Fibroblast of lung (primary cell): ENCODE measurements around the gene BMPR1B.

Experiments used
- CTCF ChIP-seq, 2 donors: IDR thresholded peaks in 1 of 2; conservative IDR thresholded peaks in 1 of 2; 1 replicate in 1 of 2; 2 replicates in 1 of 2; pipeline ENCODE4 v1.5.1; 2011 to 2012; ENCODE audit warnings: low read length in 2 of 2, control low read depth in 1 of 2, inconsistent platforms in 1 of 2, low read depth in 1 of 2, mild to moderate bottlenecking in 1 of 2
- EZH2 ChIP-seq: IDR thresholded peaks from 2 replicates; pipeline ENCODE4 v1.5.1; 2012; ENCODE audit warnings: low read length, control low read depth, mild to moderate bottlenecking; ENCODE audit errors: missing control alignments

- TF ChIP-seq CTCF (conservative IDR thresholded peaks at IDR 0.05 in 1 of 2, IDR thresholded peaks at IDR 0.05 in 1 of 2; ENCODE audit: low read depth in 1 of 2, low read length in 2 of 2): no peak
- no peak for TF ChIP-seq EZH2
Observed at GRCh38 chr4:94767446-94767845, 9.7 kb downstream of the BMPR1B start.
